Body of pancreas (tissue), 4 donors: Measurements from ENCODE around the gene DAGLB. TPM values are rescaled to one million over a fixed set of nuclear protein-coding genes. Genes with fewer than 3 reads are reported as not detected.
A peak's percentile ranks its signal among the peaks of the same experiment; 100 is the strongest.

Source experiments
- ATAC-seq: fragments of 150-250 bp; one replicate; pipeline ENCODE4 v1.9.1; 2016
- DNase-seq, 4 donors: peaks; one replicate each; pipeline ENCODE4 v3.0.0-alpha.2; 2019
- H3K27ac ChIP-seq, 4 donors: fragments of 200-600 bp; sonication (generic); 1 replicate in 3 of 4; 2 replicates in 1 of 4; pipeline versions ENCODE4 v1.5.1 to v1.6.1; 2016 to 2019; ENCODE audit warnings: mild to moderate bottlenecking in 1 of 4, mixed read lengths in 1 of 4, moderate library complexity in 1 of 4
- H3K27me3 ChIP-seq, 2 donors: fragments of 200-600 bp; sonication (generic); one replicate each; pipeline ENCODE4 v1.6.0; 2016; ENCODE audit warnings: mild to moderate bottlenecking in 1 of 2
- H3K36me3 ChIP-seq, 2 donors: fragments of 200-600 bp; sonication (generic); replicated peaks in 1 of 2; 2 replicates each; pipeline ENCODE4 v1.5.1; 2016; ENCODE audit warnings: low read depth in 2 of 2; ENCODE audit not compliant: insufficient read depth in 1 of 2
- H3K4me1 ChIP-seq: fragments of 200-600 bp; sonication (generic); one replicate; pipeline ENCODE4 v1.6.0; 2016
- H3K4me3 ChIP-seq, 2 donors: fragments of 200-600 bp; sonication (generic); 1 replicate in 1 of 2; 2 replicates in 1 of 2; pipeline ENCODE4 v1.5.1; 2016 to 2019
- H3K9me3 ChIP-seq, 3 donors: fragments of 200-600 bp; sonication (generic); 1 replicate in 2 of 3; 2 replicates in 1 of 3; pipeline ENCODE4 v1.5.1; 2016
- POLR2A ChIP-seq, 3 donors: fragments of 450-650 bp; IDR thresholded peaks; one replicate each; pipeline ENCODE4 v1.6.1; 2016; ENCODE audit warnings: antibody characterized with exemption in 3 of 3, mild to moderate bottlenecking in 2 of 3
- WGBS, 2 donors: methylation state at CpG; one replicate each; pipeline ENCODE4 v1.1.5; 2017; 5-methylcytosine and 5-hydroxymethylcytosine counted together
- intact Hi-C: fragments of 100-400 bp; cut with DNase I; formaldehyde crosslinking; loops from one replicate; pipeline ENCODE4 v1.15.1; 2023
- total RNA-seq, 2 donors: library from RNA; depleted of rRNA; stranded (reverse); fragments of >200 nt; gene quantifications; one replicate each; pipeline ENCODE4 v1.1.0, GENCODE V29; 2016
- TF ChIP-seq, protein P1 (sequence below), 7 experiments: fragments of 450-650 bp in 4 of 7; fragments of 200-600 bp in 3 of 7; sonication (generic) in 3 of 7; IDR thresholded peaks; one replicate each; pipeline ENCODE4 v1.5.1; 2016 to 2019; ENCODE audit warnings: antibody characterized with exemption in 7 of 7

DAGLB gene
- total RNA-seq, 2 donors from 2014 or later: 7.8 to 34.6 TPM

DNA sequence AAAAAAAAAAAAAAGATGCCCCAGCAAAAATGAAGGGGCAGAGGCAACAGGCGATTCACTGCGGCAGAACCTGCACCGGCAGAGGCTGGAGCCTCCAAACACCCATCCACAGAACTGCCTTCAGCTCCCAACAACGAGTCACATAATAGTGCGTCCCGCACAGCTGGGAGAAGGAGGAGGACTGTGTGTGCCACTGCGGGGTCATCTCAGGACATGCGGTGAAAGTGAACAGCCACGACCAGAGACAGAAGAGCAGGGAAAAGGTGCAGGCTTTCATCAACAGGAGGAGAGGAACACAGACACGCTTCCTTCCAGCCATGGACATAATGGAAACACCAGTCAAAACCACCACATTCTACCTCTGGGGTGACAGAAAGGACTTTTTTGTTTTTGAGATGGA, 34.1 kb downstream of the DAGLB start:
- intact Hi-C loops: no loop called here
- 92 to 93% methylated on average over 10 of the region's 10 CpGs for WGBS, 2 donors
- no peak for TF ChIP-seq POLR2A (IDR thresholded peaks at IDR 0.05)
- TF ChIP-seq, protein P1, sequence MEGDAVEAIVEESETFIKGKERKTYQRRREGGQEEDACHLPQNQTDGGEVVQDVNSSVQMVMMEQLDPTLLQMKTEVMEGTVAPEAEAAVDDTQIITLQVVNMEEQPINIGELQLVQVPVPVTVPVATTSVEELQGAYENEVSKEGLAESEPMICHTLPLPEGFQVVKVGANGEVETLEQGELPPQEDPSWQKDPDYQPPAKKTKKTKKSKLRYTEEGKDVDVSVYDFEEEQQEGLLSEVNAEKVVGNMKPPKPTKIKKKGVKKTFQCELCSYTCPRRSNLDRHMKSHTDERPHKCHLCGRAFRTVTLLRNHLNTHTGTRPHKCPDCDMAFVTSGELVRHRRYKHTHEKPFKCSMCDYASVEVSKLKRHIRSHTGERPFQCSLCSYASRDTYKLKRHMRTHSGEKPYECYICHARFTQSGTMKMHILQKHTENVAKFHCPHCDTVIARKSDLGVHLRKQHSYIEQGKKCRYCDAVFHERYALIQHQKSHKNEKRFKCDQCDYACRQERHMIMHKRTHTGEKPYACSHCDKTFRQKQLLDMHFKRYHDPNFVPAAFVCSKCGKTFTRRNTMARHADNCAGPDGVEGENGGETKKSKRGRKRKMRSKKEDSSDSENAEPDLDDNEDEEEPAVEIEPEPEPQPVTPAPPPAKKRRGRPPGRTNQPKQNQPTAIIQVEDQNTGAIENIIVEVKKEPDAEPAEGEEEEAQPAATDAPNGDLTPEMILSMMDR (IDR thresholded peaks at IDR 0.05): no peak
- no peak for ATAC-seq
- Histone ChIP-seq H3K27me3 (no peaks in the 10 kb centered on the region), H3K27ac (no peak overlapping the region), H3K4me1 (no peaks in the 10 kb centered on the region), H3K36me3 (peaks cover 6 to 13% of the 10 kb centered on the region in 2 donors), H3K9me3 (no peaks in the 10 kb centered on the region), H3K4me3 (no peak overlapping the region)
- no peak for DNase-seq

DNA sequence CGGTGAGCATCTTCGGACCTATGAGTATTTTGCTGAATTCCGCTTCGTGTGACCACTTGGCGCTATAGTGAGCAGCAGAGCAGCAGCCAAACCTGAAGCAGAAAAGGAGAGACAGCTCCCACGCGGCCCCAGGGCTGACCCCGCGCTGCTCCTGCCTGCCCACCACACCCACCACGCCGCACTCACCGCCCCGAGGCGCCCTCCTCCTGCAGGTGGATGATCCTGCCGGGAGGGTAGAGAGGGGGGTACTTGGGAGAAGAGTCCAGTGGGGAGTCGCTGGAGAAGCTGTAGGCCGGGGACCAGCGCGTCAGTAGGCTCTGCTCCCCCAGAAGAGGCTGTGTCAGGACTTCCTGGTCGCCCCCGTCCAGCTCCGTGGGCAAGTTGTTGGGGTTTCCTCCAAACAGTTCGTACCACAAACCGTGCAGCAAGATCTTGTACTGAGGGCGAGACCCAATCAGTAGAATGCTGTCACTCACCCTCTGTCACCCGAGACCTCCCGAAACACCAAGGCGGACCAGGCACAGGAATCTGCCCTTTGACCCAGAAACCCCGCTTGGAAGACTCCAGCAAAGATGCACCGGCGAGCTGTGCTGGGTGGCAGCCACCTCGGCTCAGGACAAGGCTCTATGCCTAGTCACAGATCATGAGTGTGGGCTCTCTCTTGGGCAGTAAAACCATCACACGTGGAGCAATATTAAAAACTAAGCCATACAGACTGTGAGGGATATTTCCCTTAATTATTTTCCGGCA, 37.6 kb downstream of the DAGLB start:
- no peak overlapping the region for H3K4me3 ChIP-seq
- 93 to 95% methylated on average over 22 to 28 of the region's 34 CpGs for WGBS, 2 donors
- TF ChIP-seq, protein P1 (IDR thresholded peaks at IDR 0.05): no peak
- TF ChIP-seq POLR2A (IDR thresholded peaks at IDR 0.05): no peak
- no peaks in the 10 kb centered on the region for H3K4me1 ChIP-seq
- intact Hi-C loops: no loop called here
- no peaks in the 10 kb centered on the region for H3K27me3 ChIP-seq
- ATAC-seq: no peak
- DNase-seq: peak in 1 of 4 donors; percentile 6
- no peak overlapping the region for H3K27ac ChIP-seq
- H3K36me3 ChIP-seq: peaks cover 6 to 17% of the 10 kb centered on the region in 2 donors
- no peaks in the 10 kb centered on the region for H3K9me3 ChIP-seq

DNA sequence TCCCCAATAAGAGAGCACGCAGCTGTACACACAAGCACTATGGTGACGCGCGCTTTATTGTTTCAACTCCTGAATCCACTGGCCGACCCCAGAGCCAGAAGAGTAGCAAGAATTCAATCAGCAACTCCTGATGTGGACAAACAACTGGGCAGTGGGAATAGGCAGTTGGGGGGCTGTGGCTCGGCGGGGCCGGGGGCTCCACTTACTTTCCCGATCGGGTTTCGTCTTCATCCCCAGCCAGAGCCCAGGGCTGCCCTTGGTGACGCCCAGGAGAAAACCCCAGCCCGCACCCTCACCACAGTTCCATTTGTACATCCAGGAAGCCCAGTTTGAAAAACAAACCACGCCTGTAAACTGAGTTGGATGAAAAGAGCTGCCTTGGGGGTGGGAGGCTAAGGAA, 38.7 kb downstream of the DAGLB start:
- ATAC-seq: no peak
- Histone ChIP-seq H3K27me3 (no peaks in the 10 kb centered on the region), H3K4me1 (no peaks in the 10 kb centered on the region), H3K36me3 (peaks cover 6 to 19% of the 10 kb centered on the region in 2 donors), H3K9me3 (no peaks in the 10 kb centered on the region), H3K4me3 (no peak overlapping the region), H3K27ac (no peak overlapping the region)
- DNase-seq: no peak
- intact Hi-C loops: no loop called here
- no peak for TF ChIP-seq POLR2A (IDR thresholded peaks at IDR 0.05)
- TF ChIP-seq, protein P1 (IDR thresholded peaks at IDR 0.05): no peak
- WGBS, 2 donors: 94 to 96% methylated on average over 14 of the region's 14 CpGs

DNA sequence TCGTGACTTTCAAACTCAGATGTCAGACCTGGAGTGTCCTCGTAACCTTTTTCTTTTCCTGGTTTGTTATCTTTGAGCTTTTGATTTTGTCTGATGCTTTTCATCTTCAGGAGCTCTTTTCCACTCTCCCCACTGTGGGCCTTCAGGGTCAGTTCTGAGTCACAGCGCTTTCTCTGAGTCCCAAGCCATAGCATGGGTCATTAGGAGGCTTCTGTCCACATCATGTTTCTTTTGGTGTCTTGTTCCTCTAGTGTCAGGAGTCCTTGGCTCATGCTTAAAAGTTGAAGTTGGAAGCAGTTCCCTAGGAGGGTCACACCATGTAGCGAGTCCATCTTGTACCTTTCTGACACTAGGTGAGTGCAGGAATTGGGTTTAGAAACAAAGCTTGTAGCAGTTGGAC, 40.3 kb downstream of the DAGLB start:
- no peaks in the 10 kb centered on the region for H3K9me3 ChIP-seq
- intact Hi-C loops: no loop called here
- peaks cover 6 to 29% of the 10 kb centered on the region in 2 donors for H3K36me3 ChIP-seq
- TF ChIP-seq POLR2A (IDR thresholded peaks at IDR 0.05): no peak
- TF ChIP-seq, protein P1 (IDR thresholded peaks at IDR 0.05): no peak
- no peak for DNase-seq
- no peak overlapping the region for H3K27ac ChIP-seq
- ATAC-seq: no peak
- H3K27me3 ChIP-seq: no peaks in the 10 kb centered on the region
- no peaks in the 10 kb centered on the region for H3K4me1 ChIP-seq
- no peak overlapping the region for H3K4me3 ChIP-seq
- WGBS, 2 donors: 96 to 97% methylated on average over 4 of the region's 4 CpGs

DNA sequence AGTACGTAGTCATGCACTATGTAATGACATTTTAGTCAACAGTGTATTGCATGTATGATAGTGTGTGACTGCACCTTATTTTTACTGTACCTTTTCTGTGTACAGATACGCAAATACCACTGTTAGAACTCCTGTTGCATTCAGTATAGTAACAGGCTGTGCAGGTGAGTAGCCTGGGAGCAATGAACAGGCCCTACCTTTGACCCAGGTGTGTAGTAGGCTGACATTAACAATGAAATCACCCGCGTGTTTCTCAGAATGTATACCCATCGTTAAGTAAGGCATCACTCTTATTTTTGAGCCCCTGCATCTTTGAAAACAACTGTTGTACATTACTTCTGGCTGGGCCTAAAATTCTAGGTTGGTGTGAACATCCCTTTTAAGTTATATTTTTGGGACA, 41.6 kb downstream of the DAGLB start:
- DNase-seq: no peak
- no peaks in the 10 kb centered on the region for H3K27me3 ChIP-seq
- peaks cover 13 to 33% of the 10 kb centered on the region in 2 donors for H3K36me3 ChIP-seq

More for the DNA sequence above, 41.6 kb downstream of the DAGLB start:
- no peak overlapping the region for H3K27ac ChIP-seq
- 88 to 92% methylated on average over 5 of the region's 5 CpGs for WGBS, 2 donors
- no peak for ATAC-seq
- H3K4me3 ChIP-seq: no peak overlapping the region
- TF ChIP-seq, protein P1 (IDR thresholded peaks at IDR 0.05): no peak
- TF ChIP-seq POLR2A (IDR thresholded peaks at IDR 0.05): no peak
- no peaks in the 10 kb centered on the region for H3K4me1 ChIP-seq
- intact Hi-C loops: no loop called here
- H3K9me3 ChIP-seq: no peaks in the 10 kb centered on the region
